Head of caudate nucleus (tissue), 42 donors: Measurements from ENCODE around the gene TMEM169.
"Not testable (repeated sequence)": the region's sequence is repeated elsewhere in the genome, so short reads cannot be mapped to it uniquely, and the experiment has no call there.

Experiments
- DNase-seq, 42 donors: peaks; one replicate each; pipeline versions ENCODE4 v3.0.0 to v3.0.0-alpha.2; 2020 to 2021; ENCODE audit warnings: mixed read lengths in 7 of 42
- intact Hi-C: fragments of 100-400 bp; cut with DNase I; formaldehyde crosslinking; loops from one replicate; pipeline ENCODE4 v1.15.0; 2022

The TMEM169 gene

GRCh38 chr2:216069028-216069427 lies 12.7 kb upstream of the TMEM169 start:
- intact Hi-C loops, result no loop called here
- no peak for DNase-seq

GRCh38 chr2:216070195-216070594 lies 11.5 kb upstream of the TMEM169 start:
- no peak for DNase-seq
- intact Hi-C loops, result no loop called here

GRCh38 chr2:216071111-216071851 lies 10.4 kb upstream of the TMEM169 start:
- DNase-seq, result no peak
- intact Hi-C loops, result no loop called here

GRCh38 chr2:216072473-216072872 lies 9.2 kb upstream of the TMEM169 start:
- intact Hi-C loops, result no loop called here

GRCh38 chr2:216073773-216074172 lies 7.9 kb upstream of the TMEM169 start:
- intact Hi-C loops, result no loop called here
- no peak for DNase-seq

More at GRCh38 chr2:216072473-216072872, 9.2 kb upstream of the TMEM169 start:
- no peak for DNase-seq

GRCh38 chr2:216074380-216074779 lies 7.3 kb upstream of the TMEM169 start:
- intact Hi-C loops, result no loop called here

GRCh38 chr2:216074794-216075193 lies 6.9 kb upstream of the TMEM169 start:
- intact Hi-C loops, result no loop called here
- no peak for DNase-seq

More at GRCh38 chr2:216074380-216074779, 7.3 kb upstream of the TMEM169 start:
- DNase-seq, result no peak

- intact Hi-C loops, result no loop called here
- DNase-seq, result no peak
These were observed 5.9 kb upstream of the TMEM169 start for GRCh38 chr2:216075510-216076485.

GRCh38 chr2:216078776-216079175 lies 2.9 kb upstream of the TMEM169 start:
- intact Hi-C loops, result no loop called here
- DNase-seq, result no peak

- DNase-seq, result not testable (repeated sequence)
- intact Hi-C loops, result loop anchor here (2.0 kb wide), 1 partner anchor 29 kb away; the partner anchor contains the start of gene XRCC5
These were observed 1.7 kb upstream of the TMEM169 start for GRCh38 chr2:216080048-216080447.

GRCh38 chr2:216081012-216081411 lies 707 bp upstream of the TMEM169 start:
- DNase-seq, result no peak
- intact Hi-C loops, result loop anchor here (2.0 kb wide), 1 partner anchor 28 kb away; the partner anchor contains the start of gene XRCC5

GRCh38 chr2:216082117-216082711 lies 495 bp downstream of the TMEM169 start:
- DNase-seq, result peak in 34 of 42 donors; percentile 8 to 67 (median 32)
- intact Hi-C loops, result no loop called here

- peak in 32 of 42 donors; percentile 14 to 68 (median 42) for DNase-seq
- intact Hi-C loops, result no loop called here
These were observed 1.1 kb downstream of the TMEM169 start for GRCh38 chr2:216082805-216083204.

GRCh38 chr2:216083464-216084281 lies 2.0 kb downstream of the TMEM169 start:
- intact Hi-C loops, result no loop called here
- DNase-seq, result peak in 2 of 42 donors; percentile 11 to 46

GRCh38 chr2:216084547-216084946 lies 2.8 kb downstream of the TMEM169 start:
- no peak for DNase-seq
- intact Hi-C loops, result no loop called here

GRCh38 chr2:216086207-216086893 lies 4.6 kb downstream of the TMEM169 start:
- intact Hi-C loops, result no loop called here
- no peak for DNase-seq

GRCh38 chr2:216090369-216090786 lies 8.7 kb downstream of the TMEM169 start:
- intact Hi-C loops, result no loop called here
- no peak for DNase-seq

GRCh38 chr2:216092646-216093045 lies 10.9 kb downstream of the TMEM169 start:
- no peak for DNase-seq
- intact Hi-C loops, result no loop called here
